Fibroblast of skin of scalp (primary cell): ENCODE data around the gene AKR1B15.
"Not testable (repeated sequence)": the region's sequence is repeated elsewhere in the genome, so short reads cannot be mapped to it uniquely, and the experiment has no call there.

ENCODE experiments used
- DNase-seq: peaks from one replicate; pipeline ENCODE4 v3.0.0-alpha.2; 2013

Gene AKR1B15

GRCh38 chr7:134567368-134567767 is 18.5 kb downstream of the AKR1B15 start:
- DNase-seq: no peak

- not testable (repeated sequence) for DNase-seq
These were observed 21.1 kb downstream of the AKR1B15 start for GRCh38 chr7:134569962-134570361.

- no peak for DNase-seq
These were observed 22.2 kb downstream of the AKR1B15 start for GRCh38 chr7:134571101-134571500.

- DNase-seq: no peak
These were observed 23.0 kb downstream of the AKR1B15 start for GRCh38 chr7:134571746-134572461.

GRCh38 chr7:134574322-134574721 is 25.4 kb downstream of the AKR1B15 start:
- no peak for DNase-seq

DNA sequence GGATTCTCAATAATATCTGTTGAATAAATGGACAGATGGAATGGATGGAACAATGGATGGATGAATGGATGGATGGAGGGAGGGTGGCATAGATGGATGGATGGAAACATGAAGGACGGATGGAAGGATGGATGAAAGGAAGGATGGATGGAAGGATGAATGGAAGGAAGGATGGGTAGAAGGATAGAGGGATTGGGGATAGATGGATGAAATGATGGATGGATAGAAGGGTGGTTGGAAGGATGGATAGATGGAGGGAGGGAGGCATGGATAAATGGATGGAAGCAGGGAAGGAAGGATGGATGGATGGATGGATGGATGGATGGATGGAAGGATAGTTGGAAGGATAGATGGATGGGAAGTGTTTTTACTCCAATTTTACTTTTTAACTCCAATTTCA is 35.4 kb downstream of the AKR1B15 start:
- DNase-seq: no peak

DNA sequence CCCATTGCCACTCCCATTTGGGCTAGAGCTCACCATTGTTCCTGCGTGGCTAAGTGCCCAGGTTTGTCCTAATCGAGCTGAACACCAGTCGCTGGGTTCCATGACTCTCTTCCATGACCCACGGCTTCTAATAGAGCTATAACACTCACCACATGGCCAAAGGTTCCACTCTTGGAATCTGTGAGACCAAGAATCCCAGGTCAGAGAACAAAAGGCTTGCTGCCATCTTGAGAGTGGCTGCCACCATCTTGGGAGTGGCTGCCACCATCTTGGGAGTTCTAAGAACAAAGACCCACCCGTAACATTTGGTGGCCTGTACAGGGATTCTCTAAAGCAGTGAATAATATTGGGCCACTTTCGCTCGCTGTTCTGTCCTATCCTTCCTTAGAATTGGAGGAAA is 37.0 kb downstream of the AKR1B15 start:
- no peak for DNase-seq

DNA sequence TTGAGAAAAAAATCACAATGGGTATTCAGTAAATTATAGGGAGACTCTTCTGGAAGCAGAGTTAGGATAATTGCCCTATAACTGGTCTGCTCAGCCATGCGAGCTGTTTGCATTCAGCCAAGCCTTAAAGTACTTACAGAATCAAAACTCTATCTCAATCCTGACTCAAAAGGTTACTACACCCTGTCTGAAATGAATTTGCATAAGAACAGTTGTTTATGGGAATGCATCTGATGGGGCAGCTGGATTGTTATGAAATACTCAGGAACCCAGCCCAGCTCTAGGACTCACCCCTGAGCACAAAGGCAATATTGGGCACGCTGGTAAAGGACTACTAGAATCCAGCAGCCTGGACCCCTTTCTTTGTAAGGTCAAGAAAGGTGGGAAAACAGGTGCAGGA is 38.8 kb downstream of the AKR1B15 start:
- DNase-seq: no peak

DNA sequence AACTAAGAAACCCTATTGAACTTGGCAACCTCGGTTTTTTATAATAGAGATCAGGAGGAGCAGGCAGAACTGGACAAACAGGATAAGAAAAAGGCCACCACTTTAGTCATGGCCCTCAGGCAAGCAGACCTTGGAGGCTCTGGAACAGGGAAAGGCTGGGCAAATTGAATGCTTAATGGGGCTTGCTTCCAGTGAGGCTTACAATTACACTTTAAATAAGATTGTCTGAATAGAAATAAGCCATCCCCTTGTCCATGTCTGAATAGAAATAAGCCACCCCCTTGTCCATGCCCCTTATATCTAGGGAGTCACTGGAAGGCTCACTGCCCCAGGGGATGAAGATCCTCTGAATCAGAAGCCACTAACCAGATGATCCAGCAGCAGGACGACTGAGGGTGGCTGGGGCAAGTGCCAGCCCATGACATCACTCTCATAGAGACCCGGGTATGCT is 40.6 kb downstream of the AKR1B15 start:
- peak; percentile 8 for DNase-seq

DNA sequence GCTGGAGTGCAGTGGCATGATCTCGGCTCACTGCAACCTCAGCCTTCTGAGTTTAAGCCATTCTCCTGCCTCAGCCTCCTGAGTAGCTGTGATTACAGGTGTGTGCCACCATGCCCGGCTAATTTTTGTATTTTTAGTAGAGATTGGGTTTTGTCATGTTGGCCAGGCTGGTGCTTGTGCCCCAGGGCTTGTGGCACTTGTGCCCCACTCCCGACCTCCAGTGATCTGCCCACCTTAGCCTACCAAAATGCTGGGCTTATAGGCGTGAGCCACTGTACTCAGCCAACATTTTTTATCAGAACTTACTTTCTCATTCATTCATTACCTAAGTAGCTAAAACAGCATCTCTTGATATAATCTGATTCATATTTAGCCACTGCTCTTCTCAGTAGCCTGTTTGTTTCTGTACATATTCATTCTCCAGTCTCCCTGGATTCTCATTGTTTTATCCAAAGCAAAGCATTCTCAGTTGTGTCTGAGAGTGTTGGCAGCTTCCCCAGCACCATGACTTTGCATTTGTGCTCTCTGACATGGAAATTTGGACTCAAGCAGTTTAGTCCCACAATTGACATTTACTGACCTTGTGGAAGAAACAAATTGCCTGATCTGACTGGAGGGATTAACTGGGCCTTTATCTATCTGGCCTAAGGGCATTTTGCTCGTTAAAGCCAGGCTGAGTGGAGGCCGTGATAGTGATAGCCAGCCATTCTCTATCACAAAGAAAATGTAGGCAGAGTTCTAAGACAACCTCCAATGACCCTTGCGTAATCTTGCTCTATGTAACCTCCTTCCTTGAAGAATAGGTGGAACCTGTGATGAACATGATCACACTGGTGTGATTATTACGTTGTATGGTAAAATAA is 44.9 kb downstream of the AKR1B15 start:
- peak; percentile 91 for DNase-seq

DNA sequence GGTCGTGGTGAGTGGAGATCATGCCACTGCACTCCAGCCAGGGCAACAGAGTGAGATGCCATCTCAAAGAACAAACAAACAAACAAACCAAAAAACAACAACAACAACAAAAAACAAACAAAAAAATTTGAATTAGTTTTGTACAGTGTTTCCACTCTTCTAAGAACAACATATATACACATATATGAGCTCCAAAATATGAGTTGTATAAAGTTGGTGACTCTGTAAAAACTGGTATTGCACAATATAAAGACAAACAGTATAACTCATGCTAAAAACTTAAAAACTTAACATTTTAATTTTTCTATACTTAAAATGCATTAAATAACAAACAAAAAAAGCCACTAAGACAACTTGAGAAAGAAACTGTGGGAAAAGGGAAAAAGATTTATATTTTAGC is 46.0 kb downstream of the AKR1B15 start:
- no peak for DNase-seq

- DNase-seq: peak; percentile 29
These were observed 50.5 kb downstream of the AKR1B15 start for GRCh38 chr7:134599371-134599770.

DNA sequence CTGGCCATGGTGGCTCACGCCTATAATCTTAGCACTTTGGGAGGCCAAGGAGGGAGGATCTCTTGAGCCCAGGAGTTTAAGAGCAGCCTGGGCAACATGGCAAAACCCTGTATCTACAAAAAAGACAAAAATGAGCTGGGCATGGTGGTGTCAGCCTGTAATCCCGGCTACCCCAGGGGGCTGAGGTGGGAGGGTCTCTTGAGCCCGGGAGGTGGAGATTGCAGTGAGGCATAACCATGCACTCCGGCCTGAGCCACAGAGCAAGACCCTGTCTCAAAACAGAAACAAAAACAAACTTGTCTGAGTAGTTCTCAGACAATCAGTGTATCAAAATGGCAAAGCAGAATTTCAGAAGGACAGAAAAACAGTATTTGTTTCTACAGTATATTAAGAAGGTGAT is 52.5 kb downstream of the AKR1B15 start:
- DNase-seq: no peak

DNA sequence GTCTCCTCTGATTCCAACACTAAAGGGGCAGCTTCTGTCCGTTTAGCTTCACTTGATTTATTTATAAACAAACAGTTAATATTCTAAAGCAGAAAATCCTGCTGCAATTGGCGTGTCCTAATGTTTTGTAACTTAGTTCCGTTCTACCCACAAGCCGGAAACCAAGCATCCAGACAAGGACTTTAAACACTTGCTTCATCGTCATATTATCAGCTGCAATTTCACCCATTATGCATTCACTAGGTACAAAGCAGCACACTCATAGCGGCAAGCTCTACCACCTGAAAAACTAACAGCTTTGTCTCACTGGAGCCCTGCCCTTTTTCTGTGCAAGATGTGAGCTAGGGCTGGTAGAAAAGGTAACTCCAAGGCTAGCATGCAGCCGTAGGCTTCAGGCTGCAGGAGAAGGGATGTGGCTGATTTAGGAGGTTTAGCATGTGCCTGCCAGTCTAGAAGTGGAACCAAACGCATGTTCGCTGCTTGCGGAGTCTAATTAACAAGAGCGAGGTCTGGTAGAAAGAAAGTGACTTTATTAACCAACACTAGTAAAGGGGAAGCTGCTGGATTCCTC is 54.1 kb downstream of the AKR1B15 start:
- no peak for DNase-seq

DNA sequence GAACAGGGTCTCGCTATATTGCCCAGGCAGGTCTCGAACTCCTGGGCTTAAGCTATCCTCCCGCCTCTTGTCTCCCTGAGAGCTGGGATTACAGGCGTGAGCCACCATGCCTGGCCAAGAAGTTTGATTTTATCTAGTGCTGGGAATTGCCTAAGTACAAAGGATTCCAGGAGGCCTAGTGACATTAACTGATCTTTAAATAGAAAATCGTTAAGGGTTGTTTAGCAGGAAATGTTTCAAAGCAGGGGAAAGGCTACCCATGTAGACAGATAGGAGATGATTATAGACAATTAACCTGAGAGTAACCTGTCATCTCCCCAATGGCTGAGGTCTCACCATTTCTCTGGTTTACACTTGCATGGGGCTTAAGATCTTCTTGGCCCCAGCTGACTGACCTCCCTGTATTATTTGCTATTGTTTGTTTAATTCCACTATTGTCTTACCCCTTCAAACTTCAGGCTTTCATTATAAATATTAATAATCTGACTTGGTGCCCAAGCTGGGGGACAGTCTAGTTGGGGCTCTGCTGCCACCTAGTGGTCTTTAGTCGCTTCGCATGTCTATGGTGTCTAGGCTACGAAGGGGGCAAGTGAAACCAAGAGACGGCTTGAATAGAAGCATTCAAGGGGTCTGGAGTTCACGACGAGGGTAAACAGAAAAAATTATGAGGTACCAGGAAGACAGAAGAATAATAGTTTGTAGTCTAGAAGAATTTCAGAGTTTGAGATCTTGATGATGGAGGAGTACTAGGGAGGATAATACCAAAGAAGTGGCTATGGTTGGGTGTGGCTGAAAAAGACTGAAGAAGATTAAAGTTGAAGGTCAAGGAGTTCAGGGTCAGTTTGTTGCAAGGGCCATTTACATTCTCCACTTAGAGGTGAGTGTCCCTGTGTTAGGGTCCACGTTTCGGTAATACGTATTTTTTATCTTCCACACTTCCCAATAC is 57.3 kb downstream of the AKR1B15 start:
- peak; percentile 62 for DNase-seq

DNA sequence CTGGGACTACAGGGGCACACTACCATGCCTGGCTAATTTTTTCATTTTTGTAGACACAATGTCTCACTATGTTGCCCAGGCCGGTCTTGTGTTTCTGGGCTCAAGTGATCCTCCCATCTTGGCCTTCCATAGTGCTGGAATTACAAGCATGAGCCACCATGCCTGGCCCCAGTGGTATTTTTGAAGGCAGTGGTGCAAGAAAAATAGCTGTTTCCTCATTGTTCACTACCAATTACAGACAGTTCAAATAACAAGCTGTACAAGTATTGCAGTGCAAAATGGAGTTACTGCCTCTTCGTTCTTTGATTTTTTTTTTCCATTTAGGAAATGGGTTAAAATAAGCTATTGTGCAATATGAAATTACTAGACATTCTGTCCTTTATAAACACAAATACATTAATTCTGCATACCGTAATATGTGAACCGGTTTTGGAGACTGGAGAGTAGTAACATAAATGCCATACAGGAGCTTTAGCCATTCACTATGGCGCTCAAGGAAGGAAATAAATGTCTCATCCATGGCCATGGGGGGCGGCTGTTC is 62.8 kb downstream of the AKR1B15 start:
- no peak for DNase-seq

DNA sequence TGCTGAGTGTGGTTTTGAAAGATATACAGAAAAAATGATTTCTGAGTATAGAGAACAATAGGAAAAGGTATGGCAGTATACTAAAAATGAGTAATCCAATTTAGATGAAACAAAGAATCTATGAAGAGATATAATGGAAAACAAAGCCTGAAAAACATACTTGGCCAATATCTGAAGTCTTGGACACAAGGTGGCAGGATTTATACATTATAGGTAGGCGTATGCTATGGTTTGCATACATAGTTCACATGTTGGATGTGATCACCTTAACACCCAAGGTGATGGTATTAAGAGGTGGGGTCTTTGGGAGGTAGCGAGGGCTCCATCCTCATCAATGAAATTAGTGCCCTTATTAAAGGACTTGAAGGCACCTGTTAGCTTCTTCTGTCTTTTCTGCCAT is 63.3 kb downstream of the AKR1B15 start:
- DNase-seq: no peak

DNA sequence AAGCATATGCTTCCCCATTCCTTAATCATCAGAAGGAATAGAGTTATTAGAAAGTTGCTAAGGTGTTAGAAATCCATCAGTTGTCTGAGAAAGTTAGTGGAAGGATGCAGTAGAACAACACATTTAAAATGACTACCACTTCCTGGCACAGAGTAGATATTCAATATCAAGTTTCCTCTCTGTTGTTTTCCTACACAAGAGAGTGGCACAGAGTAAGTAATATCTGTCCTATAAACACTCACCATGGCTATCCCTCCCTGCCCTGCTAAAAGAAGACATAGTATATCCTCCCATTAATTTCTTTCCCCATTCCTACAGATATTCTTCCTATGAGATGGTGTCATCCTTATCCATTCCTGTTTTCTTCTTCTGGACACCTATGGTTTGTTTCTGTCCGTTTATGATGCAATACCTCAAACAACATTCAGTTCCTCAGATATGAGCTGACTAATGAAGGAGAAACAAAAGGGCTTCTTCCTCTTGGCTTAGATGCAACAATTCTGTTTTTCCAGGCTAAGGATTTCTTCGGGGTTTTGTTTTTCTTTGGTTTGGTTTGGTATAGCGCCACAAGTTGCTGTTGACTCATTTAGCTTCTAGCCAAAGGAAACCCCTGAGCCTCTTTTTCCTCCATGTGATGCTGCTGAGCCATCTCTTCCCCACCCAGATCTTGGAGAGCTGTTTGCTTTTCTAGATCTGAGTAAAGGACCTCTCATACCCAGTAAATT is 64.9 kb downstream of the AKR1B15 start:
- peak; percentile 98 for DNase-seq

- DNase-seq: no peak
These were observed 67.7 kb downstream of the AKR1B15 start for GRCh38 chr7:134616611-134617010.

DNA sequence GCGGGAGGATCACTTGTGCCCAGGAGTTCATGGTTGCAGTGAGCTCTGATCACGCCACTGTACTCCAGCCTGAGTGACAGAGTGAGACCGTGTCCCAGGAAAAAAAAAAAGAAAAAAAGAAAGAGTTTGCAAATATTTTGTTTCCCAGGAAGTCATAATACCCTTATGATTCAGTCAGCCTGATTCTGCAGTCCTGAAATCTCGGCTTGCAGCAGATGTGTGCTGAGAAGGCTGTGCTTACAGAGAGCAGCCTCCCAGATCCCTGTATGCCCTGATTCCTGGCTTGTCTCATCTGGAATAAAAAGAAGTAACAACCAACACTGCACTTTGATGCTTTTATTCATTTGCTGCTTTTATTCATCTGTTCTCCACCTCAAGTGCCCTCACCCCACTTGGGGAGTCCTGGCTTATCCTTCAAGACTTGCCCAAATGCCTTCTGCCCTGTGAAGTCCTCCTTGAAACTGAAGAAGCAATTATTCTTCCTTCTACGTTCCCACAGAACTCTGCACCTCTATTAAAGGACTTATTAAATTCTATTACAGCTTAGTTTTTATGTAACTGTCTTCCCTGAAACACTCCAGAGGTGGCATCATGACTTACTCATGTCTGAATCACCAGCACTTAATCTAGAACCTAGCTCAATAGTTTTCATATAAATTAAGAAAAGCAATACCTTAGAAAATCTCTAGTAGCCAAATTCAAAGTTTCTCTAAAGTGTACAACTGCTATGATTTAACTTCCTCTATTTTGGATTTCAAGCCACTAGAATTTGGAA is 70.0 kb downstream of the AKR1B15 start:
- peak; percentile 58 for DNase-seq
